ENCODE data around the gene GALNT15.

GALNT15 gene

GRCh38 chr3:16249886-16250285 is 75.4 kb downstream of the GALNT15 start:
- no peak for TF ChIP-seq CTCF (IDR thresholded peaks at IDR 0.05; ENCODE audit: borderline replicate concordance, control extremely low read depth, extremely low read depth, insufficient read depth, missing control alignments)
- no peak for DNase-seq (ENCODE audit: low spot score)
- in situ Hi-C loops (cut with MboI; ENCODE audit: low sequenced_read_pairs, unreplicated experiment), result loop anchor here (10.0 kb wide), 1 partner anchor 205 kb away; no protein-coding TSS in a partner anchor

- in situ Hi-C loops (cut with MboI; ENCODE audit: low sequenced_read_pairs, unreplicated experiment), result no loop called here
- DNase-seq (ENCODE audit: low spot score), result no peak
- TF ChIP-seq CTCF (IDR thresholded peaks at IDR 0.05; ENCODE audit: borderline replicate concordance, control extremely low read depth, extremely low read depth, insufficient read depth, missing control alignments), result no peak
Observed at GRCh38 chr3:16251316-16252085, 77.0 kb downstream of the GALNT15 start.

- TF ChIP-seq CTCF (IDR thresholded peaks at IDR 0.05; ENCODE audit: borderline replicate concordance, control extremely low read depth, extremely low read depth, insufficient read depth, missing control alignments), result no peak
- in situ Hi-C loops (cut with MboI; ENCODE audit: low sequenced_read_pairs, unreplicated experiment), result no loop called here
- no peak for DNase-seq (ENCODE audit: low spot score)
Observed at GRCh38 chr3:16252243-16252978, 77.9 kb downstream of the GALNT15 start.

- no peak for DNase-seq (ENCODE audit: low spot score)
- TF ChIP-seq CTCF (IDR thresholded peaks at IDR 0.05; ENCODE audit: borderline replicate concordance, control extremely low read depth, extremely low read depth, insufficient read depth, missing control alignments), result no peak
- in situ Hi-C loops (cut with MboI; ENCODE audit: low sequenced_read_pairs, unreplicated experiment), result no loop called here
Observed at GRCh38 chr3:16252988-16253387, 78.5 kb downstream of the GALNT15 start.

- TF ChIP-seq CTCF (IDR thresholded peaks at IDR 0.05; ENCODE audit: borderline replicate concordance, control extremely low read depth, extremely low read depth, insufficient read depth, missing control alignments), result no peak
- DNase-seq (ENCODE audit: low spot score), result no peak
- in situ Hi-C loops (cut with MboI; ENCODE audit: low sequenced_read_pairs, unreplicated experiment), result no loop called here
Observed at GRCh38 chr3:16253601-16254000, 79.1 kb downstream of the GALNT15 start.

- no peak for TF ChIP-seq CTCF (IDR thresholded peaks at IDR 0.05; ENCODE audit: borderline replicate concordance, control extremely low read depth, extremely low read depth, insufficient read depth, missing control alignments)
- in situ Hi-C loops (cut with MboI; ENCODE audit: low sequenced_read_pairs, unreplicated experiment), result no loop called here
- DNase-seq (ENCODE audit: low spot score), result no peak
Observed at GRCh38 chr3:16254916-16255315, 80.4 kb downstream of the GALNT15 start.
